GM21515 (cell line): ENCODE results near the gene ADCYAP1R1.

Source experiments
- ATAC-seq: cut with Tn5 transposase; IDR thresholded peaks from one replicate; pipeline ENCODE4 v1.9.1; 2021; ENCODE audit not compliant: unreplicated experiment

The ADCYAP1R1 gene

DNA sequence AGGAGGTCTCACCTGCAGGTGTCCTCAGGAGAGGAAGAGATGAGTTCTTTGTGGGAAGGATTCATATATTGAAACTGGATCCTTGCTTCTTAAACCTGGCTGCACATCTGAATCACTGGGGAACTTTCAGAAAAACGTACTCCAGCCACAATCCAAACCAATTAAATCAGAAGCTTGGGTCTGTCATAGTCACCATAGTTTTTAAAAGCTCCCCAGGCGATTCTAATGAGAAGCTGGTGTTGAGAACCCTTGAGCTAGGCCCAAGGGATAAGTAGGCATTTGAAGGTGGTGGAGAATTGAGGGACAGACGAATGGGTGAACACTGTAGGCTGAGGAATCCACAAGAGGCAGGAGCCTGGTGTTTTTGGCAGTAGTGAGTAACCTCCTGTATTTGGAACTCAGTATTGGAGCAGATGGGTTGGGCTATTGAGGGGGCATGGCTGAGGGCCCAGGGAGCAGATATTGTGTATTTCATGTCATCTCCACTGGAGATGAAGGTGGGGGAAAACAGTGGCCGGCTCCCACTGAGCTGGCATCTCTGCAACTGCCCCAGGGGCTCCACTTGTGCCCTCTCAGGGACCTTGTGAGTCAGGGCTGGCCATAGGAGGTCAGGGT lies 14.5 kb downstream of the ADCYAP1R1 start:
- ATAC-seq, result no peak

DNA sequence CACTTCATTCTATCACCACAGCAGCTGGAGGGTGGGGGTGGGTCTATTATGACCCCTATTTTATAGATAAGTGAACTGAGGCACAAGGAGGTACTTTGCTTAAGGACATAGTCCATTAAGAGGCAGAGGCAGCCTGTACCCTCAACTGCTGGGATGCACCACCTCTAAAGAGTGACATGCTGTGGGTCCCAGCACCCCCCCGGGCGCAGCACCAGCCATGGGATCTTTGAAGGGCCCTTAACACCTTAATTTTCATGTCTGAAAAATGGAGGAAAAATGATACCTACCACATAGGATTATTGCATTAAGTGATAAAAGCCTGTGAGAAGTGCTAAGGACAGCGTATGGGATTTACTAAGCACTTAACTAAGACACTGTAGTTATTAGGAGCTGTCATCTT lies 15.4 kb downstream of the ADCYAP1R1 start:
- no peak for ATAC-seq

DNA sequence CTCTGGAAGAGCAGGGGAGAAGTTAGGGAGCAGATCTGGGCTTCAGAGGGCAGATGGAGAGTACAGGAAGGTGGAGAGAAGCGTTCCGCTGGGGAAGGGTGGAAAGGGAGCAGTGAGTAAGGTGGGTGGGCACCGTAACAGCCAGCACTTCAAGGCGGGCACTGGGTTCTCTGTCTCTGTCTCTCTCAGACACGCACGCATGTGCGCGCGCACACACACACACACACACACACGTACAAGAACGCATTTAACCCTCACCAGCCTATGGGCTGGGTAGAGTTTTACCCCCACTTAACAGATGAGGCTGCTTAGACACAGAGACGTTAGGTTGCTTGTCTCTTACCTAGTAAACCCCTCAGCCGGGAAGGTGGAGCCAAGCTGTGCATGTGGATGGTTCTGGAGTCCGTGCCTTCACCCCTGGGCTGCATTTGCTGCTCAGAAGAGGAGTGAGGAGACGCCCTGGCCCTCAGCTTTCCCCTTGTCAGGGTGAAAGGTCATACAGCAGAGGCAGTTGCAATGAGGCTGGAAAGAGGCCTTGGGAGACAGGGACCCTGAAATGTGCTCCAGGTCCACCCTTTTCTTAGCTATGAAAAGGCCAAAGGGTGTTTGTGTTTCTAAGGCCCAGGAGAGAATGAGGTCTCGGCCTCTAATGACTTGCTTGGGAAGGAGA lies 16.0 kb downstream of the ADCYAP1R1 start:
- ATAC-seq, result no peak

GRCh38 chr7:31069860-31070555 lies 17.9 kb downstream of the ADCYAP1R1 start:
- no peak for ATAC-seq

- ATAC-seq, result no peak
Observed at GRCh38 chr7:31070991-31071644, 19.0 kb downstream of the ADCYAP1R1 start.

GRCh38 chr7:31071645-31072029 lies 19.5 kb downstream of the ADCYAP1R1 start:
- no peak for ATAC-seq

DNA sequence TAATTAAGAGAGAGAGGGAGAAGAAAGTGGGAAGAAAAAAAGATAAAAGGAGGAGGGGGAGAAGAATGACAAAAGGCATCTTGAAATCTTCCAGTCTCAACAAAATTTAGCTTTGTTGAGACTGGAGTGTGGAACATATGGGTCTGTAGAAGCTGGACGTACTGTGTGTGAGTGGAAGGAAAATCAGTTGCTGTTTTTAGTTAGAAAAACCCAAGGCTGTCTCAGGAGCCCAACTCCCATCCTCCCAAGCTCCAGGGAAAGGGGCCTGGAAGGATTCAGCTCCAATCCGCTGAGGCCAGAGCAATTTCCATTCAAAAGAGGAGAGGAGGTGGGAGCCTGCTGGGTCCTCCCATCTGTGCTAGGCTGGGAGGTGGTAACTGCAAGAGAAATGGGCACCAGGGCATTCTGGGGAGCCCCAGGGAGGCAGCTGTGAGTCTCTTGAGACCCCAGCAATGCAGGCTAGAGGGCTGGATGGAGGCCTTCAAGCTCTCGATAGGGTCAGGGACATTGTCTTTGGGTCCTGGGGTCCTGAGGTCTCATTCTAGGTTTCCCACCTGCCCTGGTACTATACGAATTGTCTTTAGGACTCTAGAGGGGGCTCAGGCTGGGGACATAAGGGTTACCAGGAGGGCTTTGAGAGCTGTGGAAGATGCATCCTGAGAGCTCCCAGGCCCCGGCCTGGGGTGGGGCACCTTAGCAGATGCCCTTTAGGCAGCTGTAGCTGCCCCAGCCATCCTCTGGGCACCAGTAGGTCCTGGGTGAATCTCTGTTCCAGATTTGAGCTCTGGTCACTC lies 21.4 kb downstream of the ADCYAP1R1 start:
- no peak for ATAC-seq

DNA sequence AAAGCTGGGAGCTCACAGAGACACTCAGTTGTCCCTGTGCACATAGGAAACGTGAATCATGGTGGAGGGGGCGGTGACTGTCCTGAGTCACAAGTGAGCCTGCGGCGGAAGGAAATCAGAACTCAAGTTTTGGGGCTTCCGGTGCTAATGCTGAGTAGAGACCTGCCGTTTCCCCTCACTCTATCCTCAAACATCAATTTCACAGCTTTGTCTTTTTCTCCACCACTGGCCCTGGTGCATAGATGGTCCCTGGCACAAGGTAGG lies 21.9 kb downstream of the ADCYAP1R1 start:
- no peak for ATAC-seq

- ATAC-seq, result no peak
Observed at GRCh38 chr7:31074403-31075085, 22.4 kb downstream of the ADCYAP1R1 start.

GRCh38 chr7:31075086-31075405 lies 22.9 kb downstream of the ADCYAP1R1 start:
- ATAC-seq, result no peak

DNA sequence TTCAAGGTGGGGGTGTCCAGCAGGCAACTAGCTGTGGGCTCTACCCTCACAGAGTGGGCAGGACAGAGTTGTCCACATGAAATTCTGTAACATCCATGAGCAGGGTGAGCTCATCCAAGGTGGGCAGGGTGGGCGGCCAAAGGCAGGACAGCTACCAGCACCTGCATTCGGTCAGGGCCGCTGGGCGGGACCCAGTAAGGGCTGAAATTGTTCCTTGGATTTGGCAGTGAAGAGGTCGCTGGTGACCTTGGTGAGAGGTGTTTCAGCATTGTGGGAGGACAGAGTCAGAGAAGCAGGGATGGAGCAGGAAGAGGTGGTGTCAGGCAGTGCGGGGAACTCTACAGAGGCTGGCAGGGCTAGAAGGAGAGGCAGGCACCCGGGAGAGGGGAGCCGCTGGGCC lies 23.9 kb downstream of the ADCYAP1R1 start:
- ATAC-seq, result no peak

GRCh38 chr7:31076641-31077310 lies 24.7 kb downstream of the ADCYAP1R1 start:
- no peak for ATAC-seq

GRCh38 chr7:31077484-31078362 lies 25.6 kb downstream of the ADCYAP1R1 start:
- ATAC-seq, result no peak

DNA sequence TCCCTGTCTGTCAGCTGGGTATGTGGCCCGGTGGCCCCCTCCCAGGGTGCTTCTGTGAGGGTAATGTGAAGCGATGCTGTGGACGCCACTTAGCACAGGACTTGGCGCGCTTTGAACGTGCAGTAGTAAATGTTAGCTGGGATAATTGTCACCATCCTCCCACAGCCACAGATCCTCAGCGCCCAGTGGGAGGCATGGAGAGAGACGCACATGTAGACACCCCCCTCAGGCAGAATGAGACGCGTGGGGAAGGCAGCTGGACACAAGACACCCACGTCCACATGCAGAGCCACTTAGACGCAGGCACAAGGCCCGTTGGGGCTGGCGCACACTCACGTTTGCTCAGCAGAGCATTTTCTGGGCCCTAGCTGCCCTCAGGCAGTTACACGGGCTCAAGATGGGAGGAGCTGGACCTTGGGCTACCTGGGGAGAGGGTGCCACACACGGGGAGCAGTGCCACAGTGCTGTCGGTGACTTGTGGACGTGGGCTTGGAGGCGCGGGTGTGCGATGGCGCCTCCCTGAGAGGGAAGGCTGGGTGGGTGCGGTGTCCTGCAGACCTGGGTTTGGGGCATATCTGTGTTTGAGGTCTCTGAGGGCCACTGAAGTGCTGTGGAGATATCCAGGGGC lies 26.4 kb downstream of the ADCYAP1R1 start:
- no peak for ATAC-seq

DNA sequence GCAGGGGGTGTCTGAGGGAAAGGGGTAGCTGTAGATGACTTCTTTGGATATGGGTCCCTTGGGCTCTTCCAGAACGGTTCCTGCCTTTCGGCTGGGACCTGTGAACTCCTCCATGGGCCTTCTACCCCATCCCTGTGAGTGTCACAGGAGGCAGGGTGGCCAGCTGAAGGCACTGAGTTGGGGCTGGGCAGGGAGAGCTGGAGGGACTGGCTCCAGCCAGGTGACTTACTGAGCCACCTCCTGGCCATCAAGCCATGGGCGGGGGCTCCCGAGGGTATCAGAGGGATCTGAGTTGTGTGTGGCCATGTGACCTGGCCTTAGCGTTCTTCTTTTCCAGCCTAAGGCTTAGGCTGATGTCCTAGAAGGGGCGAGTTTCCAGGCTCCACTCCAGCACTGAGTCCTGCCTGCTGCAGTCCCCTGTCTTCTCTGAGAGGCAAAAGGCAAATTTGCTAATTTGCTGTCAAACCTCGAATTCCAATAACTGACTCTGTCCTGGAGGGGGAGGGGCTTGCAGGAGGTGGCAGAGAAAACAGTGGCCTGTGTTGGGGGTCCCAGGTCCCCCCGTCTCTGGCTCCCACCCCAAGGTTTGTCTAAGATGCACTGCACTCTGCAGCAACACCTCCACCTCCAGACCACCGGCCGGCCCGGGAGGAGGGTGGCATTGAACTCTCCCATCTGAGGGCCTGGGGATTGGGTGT lies 27.2 kb downstream of the ADCYAP1R1 start:
- no peak for ATAC-seq

DNA sequence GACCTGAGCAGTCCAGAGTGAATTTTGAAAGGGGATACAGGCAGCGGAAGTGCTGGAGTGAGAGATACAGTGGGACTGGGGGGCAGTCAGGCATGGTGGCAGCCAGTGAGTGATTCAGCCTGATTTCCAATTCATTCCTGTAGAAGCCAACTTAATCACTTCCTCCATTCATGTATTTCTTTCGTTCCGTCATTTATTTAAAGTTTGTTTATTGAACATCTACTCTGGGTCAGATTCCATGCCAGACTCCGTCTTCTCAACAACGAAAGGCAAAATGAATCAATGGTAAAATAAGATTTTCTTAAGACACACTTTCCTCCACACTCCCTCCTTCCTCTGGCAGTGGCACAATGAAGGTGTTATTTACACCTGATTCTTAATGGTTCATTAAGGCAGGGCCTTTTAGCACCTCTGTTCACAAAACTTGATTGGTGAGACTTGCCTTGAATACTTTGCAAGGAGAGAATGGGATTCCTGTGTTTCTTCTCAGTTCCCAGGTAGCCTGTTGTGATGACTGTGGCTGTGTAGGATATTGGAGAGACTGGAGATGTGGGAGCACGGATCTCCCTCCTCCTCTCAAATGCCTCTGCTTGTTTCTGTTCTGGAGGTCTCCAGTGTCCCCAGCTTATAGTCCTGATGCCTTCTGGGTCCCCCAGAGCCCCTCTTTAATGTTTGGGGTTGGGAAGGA lies 27.9 kb downstream of the ADCYAP1R1 start:
- ATAC-seq, result no peak

GRCh38 chr7:31080763-31081162 lies 28.7 kb downstream of the ADCYAP1R1 start:
- ATAC-seq, result no peak

DNA sequence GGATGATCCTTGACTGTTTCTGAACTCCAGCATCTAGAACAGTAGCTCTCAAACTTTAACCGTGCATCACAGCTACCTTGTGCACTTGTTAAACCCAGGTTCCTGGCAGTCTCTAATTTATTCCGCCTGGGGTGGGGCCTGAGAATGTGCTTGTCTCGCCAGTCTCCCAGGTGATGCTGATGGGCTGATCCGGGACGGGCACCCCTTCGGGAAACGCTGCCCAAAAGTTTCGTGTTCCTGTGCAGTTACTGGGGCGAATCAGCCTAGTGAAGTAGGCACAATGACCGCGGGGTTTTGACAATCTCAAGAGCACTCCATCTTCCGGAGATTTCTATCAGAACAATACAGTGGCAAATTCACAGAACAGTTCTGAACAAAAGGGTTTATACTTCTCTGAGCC lies 29.9 kb downstream of the ADCYAP1R1 start:
- ATAC-seq, result no peak
